Stimulated activated CD4-positive, alpha-beta T cell treated with anti-CD3 and anti-CD28 coated beads, Interleukin-12 subunit alpha, Interleukin-12 subunit beta, amount 100 ng/mL, for 24 hours (primary cell): ENCODE results near the gene VENTX.
"Not testable (repeated sequence)": the region's sequence is repeated elsewhere in the genome, so short reads cannot be mapped to it uniquely, and the experiment has no call there.

Experiments
- DNase-seq, 2 experiments: peaks; one replicate each; pipeline ENCODE4 v3.0.0-alpha.2; 2020; ENCODE audit warnings: low read depth in 2 of 2

The VENTX gene

GRCh38 chr10:133254421-133255120 lies 16.9 kb downstream of the VENTX start:
- DNase-seq: no peak

- no peak for DNase-seq
Measured at GRCh38 chr10:133255323-133255722, 17.7 kb downstream of the VENTX start.

GRCh38 chr10:133257489-133258065 lies 19.9 kb downstream of the VENTX start:
- no peak for DNase-seq

- peak in 1 of 2 experiments; percentile 22 for DNase-seq
Measured at GRCh38 chr10:133258066-133258817, 20.6 kb downstream of the VENTX start.

- DNase-seq: peak; percentile 79 to 91
Measured at GRCh38 chr10:133258818-133259601, 21.4 kb downstream of the VENTX start.

GRCh38 chr10:133259602-133259989 lies 21.9 kb downstream of the VENTX start:
- DNase-seq: no peak

- DNase-seq: peak in 1 of 2 experiments; percentile 58
Measured at GRCh38 chr10:133260895-133261725, 23.5 kb downstream of the VENTX start.

- peak; percentile 72 to 80 for DNase-seq
Measured at GRCh38 chr10:133261726-133262325, 24.2 kb downstream of the VENTX start.

GRCh38 chr10:133262696-133263095 lies 25.0 kb downstream of the VENTX start:
- DNase-seq: no peak

- DNase-seq: no peak
Measured at GRCh38 chr10:133263674-133264073, 26.0 kb downstream of the VENTX start.

- DNase-seq: no peak
Measured at GRCh38 chr10:133264461-133264860, 26.8 kb downstream of the VENTX start.

GRCh38 chr10:133265052-133265451 lies 27.4 kb downstream of the VENTX start:
- not testable (repeated sequence) for DNase-seq

- no peak for DNase-seq
Measured at GRCh38 chr10:133266056-133266795, 28.6 kb downstream of the VENTX start.

GRCh38 chr10:133267293-133267692 lies 29.6 kb downstream of the VENTX start:
- DNase-seq: no peak

GRCh38 chr10:133267829-133268228 lies 30.2 kb downstream of the VENTX start:
- DNase-seq: no peak

GRCh38 chr10:133268532-133268931 lies 30.9 kb downstream of the VENTX start:
- DNase-seq: no peak

- no peak for DNase-seq
Measured at GRCh38 chr10:133269367-133269766, 31.7 kb downstream of the VENTX start.

- DNase-seq: no peak
Measured at GRCh38 chr10:133270204-133270603, 32.5 kb downstream of the VENTX start.

- DNase-seq: no peak
Measured at GRCh38 chr10:133270773-133271297, 33.2 kb downstream of the VENTX start.
